Activated T-cell treated with anti-CD3 and anti-CD28 coated beads, Interleukin-2, amount 50 U/mL, for 4 hours (primary cell): ENCODE results near the gene OR6J1. TPM values are rescaled to one million over a fixed set of nuclear protein-coding genes. Genes with fewer than 3 reads are reported as not detected.
"Not testable (repeated sequence)": the region's sequence is repeated elsewhere in the genome, so short reads cannot be mapped to it uniquely, and the experiment has no call there.

Source experiments
- ATAC-seq, 2 donors: fragments of 200-7000 bp; cut with Tn5 transposase; one replicate each; pipeline ENCODE4 v1.10.0; 2021
- DNase-seq: peaks from one replicate; pipeline ENCODE4 v3.0.0-alpha.2; 2020
- H3K27me3 Mint-ChIP-seq: one replicate; pipeline ENCODE4 v1.8.0; 2021; ENCODE audit warnings: low read depth, mixed read lengths
- H3K36me3 Mint-ChIP-seq: one replicate; pipeline ENCODE4 v1.8.0; 2022; ENCODE audit warnings: mixed read lengths; ENCODE audit not compliant: insufficient read depth
- H3K4me1 Mint-ChIP-seq: one replicate; pipeline ENCODE4 v1.8.0; 2021; ENCODE audit warnings: low read depth, mixed read lengths
- H3K4me3 Mint-ChIP-seq: one replicate; pipeline ENCODE4 v1.8.0; 2021; ENCODE audit warnings: mild to moderate bottlenecking, moderate library complexity, mixed read lengths
- H3K9me3 Mint-ChIP-seq: one replicate; pipeline ENCODE4 v1.8.0; 2021; ENCODE audit warnings: mixed read lengths
- total RNA-seq, 3 donors: library from RNA; stranded (reverse); gene quantifications; one replicate each; pipeline ENCODE4 v1.2.1, GENCODE V29; 2021

The OR6J1 gene
- total RNA-seq, 3 donors from 2014 or later: not detected

- not testable (repeated sequence) for ATAC-seq, DNase-seq, H3K36me3 Mint-ChIP-seq, H3K9me3 Mint-ChIP-seq, H3K4me1 Mint-ChIP-seq, H3K4me3 Mint-ChIP-seq, H3K27me3 Mint-ChIP-seq
Measured at GRCh38 chr14:22635980-22636379, 8.2 kb downstream of the OR6J1 start.

- Mint-ChIP-seq H3K36me3 (peaks cover 2% of the 10 kb centered on the region), H3K9me3 (peaks cover 8% of the 10 kb centered on the region), H3K4me1 (no peaks in the 10 kb centered on the region), H3K27me3 (peaks cover 2% of the 10 kb centered on the region), H3K4me3 (no peak overlapping the region)
- ATAC-seq (no peak), DNase-seq (no peak)
Measured at GRCh38 chr14:22634233-22634900, 9.8 kb downstream of the OR6J1 start.

- peaks cover 8% of the 10 kb centered on the region for H3K9me3 Mint-ChIP-seq
- H3K27me3 Mint-ChIP-seq: peaks cover 2% of the 10 kb centered on the region
- no peaks in the 10 kb centered on the region for H3K4me1 Mint-ChIP-seq
- DNase-seq: no peak
- no peak for ATAC-seq
- peaks cover 2% of the 10 kb centered on the region for H3K36me3 Mint-ChIP-seq
- no peak overlapping the region for H3K4me3 Mint-ChIP-seq
Measured at GRCh38 chr14:22630486-22630885, 13.7 kb downstream of the OR6J1 start.

- H3K4me1 Mint-ChIP-seq: no peaks in the 10 kb centered on the region
- DNase-seq (no peak), ATAC-seq (no peak)
- H3K4me3 Mint-ChIP-seq: no peak overlapping the region
- peaks cover 2% of the 10 kb centered on the region for H3K27me3 Mint-ChIP-seq
- peaks cover 8% of the 10 kb centered on the region for H3K9me3 Mint-ChIP-seq
- peaks cover 2% of the 10 kb centered on the region for H3K36me3 Mint-ChIP-seq
Measured at GRCh38 chr14:22630066-22630465, 14.1 kb downstream of the OR6J1 start.

GRCh38 chr14:22629361-22629760 is 14.8 kb downstream of the OR6J1 start:
- Mint-ChIP-seq H3K27me3 (peaks cover 2% of the 10 kb centered on the region), H3K4me3 (no peak overlapping the region), H3K36me3 (peaks cover 2% of the 10 kb centered on the region), H3K9me3 (peaks cover 8% of the 10 kb centered on the region), H3K4me1 (no peaks in the 10 kb centered on the region)
- ATAC-seq: no peak
- no peak for DNase-seq

- peaks cover 8% of the 10 kb centered on the region for H3K9me3 Mint-ChIP-seq
- H3K27me3 Mint-ChIP-seq: peaks cover 2% of the 10 kb centered on the region
- DNase-seq (no peak), ATAC-seq (no peak)
- no peak overlapping the region for H3K4me3 Mint-ChIP-seq
- peaks cover 2% of the 10 kb centered on the region for H3K36me3 Mint-ChIP-seq
- H3K4me1 Mint-ChIP-seq: no peaks in the 10 kb centered on the region
Measured at GRCh38 chr14:22627506-22628263, 16.5 kb downstream of the OR6J1 start.

GRCh38 chr14:22626590-22626989 is 17.6 kb downstream of the OR6J1 start:
- Mint-ChIP-seq H3K36me3 (peaks cover 2% of the 10 kb centered on the region), H3K4me3 (no peak overlapping the region), H3K9me3 (peaks cover 8% of the 10 kb centered on the region), H3K27me3 (peaks cover under 1% of the 10 kb centered on the region), H3K4me1 (no peaks in the 10 kb centered on the region)
- ATAC-seq (no peak), DNase-seq (no peak)

GRCh38 chr14:22623047-22623446 is 21.1 kb downstream of the OR6J1 start:
- DNase-seq (no peak), ATAC-seq (no peak)
- Mint-ChIP-seq H3K4me3 (no peak overlapping the region), H3K4me1 (no peaks in the 10 kb centered on the region), H3K27me3 (peaks cover 3% of the 10 kb centered on the region), H3K9me3 (no peaks in the 10 kb centered on the region), H3K36me3 (no peaks in the 10 kb centered on the region)

GRCh38 chr14:22622255-22622654 is 21.9 kb downstream of the OR6J1 start:
- Mint-ChIP-seq H3K9me3 (no peaks in the 10 kb centered on the region), H3K4me3 (no peak overlapping the region), H3K4me1 (no peaks in the 10 kb centered on the region), H3K27me3 (peaks cover 3% of the 10 kb centered on the region), H3K36me3 (no peaks in the 10 kb centered on the region)
- DNase-seq: no peak
- no peak for ATAC-seq

GRCh38 chr14:22615765-22616164 is 28.4 kb downstream of the OR6J1 start:
- not testable (repeated sequence) for DNase-seq, H3K9me3 Mint-ChIP-seq, ATAC-seq, H3K36me3 Mint-ChIP-seq, H3K4me3 Mint-ChIP-seq, H3K27me3 Mint-ChIP-seq, H3K4me1 Mint-ChIP-seq

- Mint-ChIP-seq H3K4me1 (no peaks in the 10 kb centered on the region), H3K9me3 (no peaks in the 10 kb centered on the region), H3K36me3 (peaks cover 15% of the 10 kb centered on the region), H3K4me3 (no peak overlapping the region), H3K27me3 (no peaks in the 10 kb centered on the region)
- ATAC-seq (no peak), DNase-seq (no peak)
Measured at GRCh38 chr14:22614240-22614799, 29.8 kb downstream of the OR6J1 start.

GRCh38 chr14:22613736-22614239 is 30.4 kb downstream of the OR6J1 start:
- Mint-ChIP-seq H3K36me3 (peaks cover 15% of the 10 kb centered on the region), H3K4me3 (no peak overlapping the region), H3K27me3 (no peaks in the 10 kb centered on the region), H3K4me1 (no peaks in the 10 kb centered on the region), H3K9me3 (no peaks in the 10 kb centered on the region)
- ATAC-seq (no peak), DNase-seq (no peak)

- DNase-seq (no peak), ATAC-seq (no peak)
- Mint-ChIP-seq H3K27me3 (no peaks in the 10 kb centered on the region), H3K36me3 (peaks cover 15% of the 10 kb centered on the region), H3K4me3 (no peak overlapping the region), H3K9me3 (no peaks in the 10 kb centered on the region), H3K4me1 (no peaks in the 10 kb centered on the region)
Measured at GRCh38 chr14:22613106-22613695, 31.0 kb downstream of the OR6J1 start.

GRCh38 chr14:22610931-22611330 is 33.2 kb downstream of the OR6J1 start:
- no peak for DNase-seq
- H3K4me3 Mint-ChIP-seq: no peak overlapping the region
- no peaks in the 10 kb centered on the region for H3K27me3 Mint-ChIP-seq
- H3K9me3 Mint-ChIP-seq: no peaks in the 10 kb centered on the region
- H3K4me1 Mint-ChIP-seq: no peaks in the 10 kb centered on the region
- no peak for ATAC-seq
- H3K36me3 Mint-ChIP-seq: peaks cover 18% of the 10 kb centered on the region
